HFF-Myc (cell line): ENCODE results near the gene IL20.

Experiments
- DNase-seq: peaks from one replicate; pipeline ENCODE4 v3.0.0-alpha.2; 2011; ENCODE audit warnings: low read depth; ENCODE audit errors: extremely low read depth
- H3K4me3 ChIP-seq: replicated peaks from 2 replicates; pipeline ENCODE4 v1.5.1; 2011; ENCODE audit warnings: low read depth, mild to moderate bottlenecking, control low read depth, low read length
- TF ChIP-seq, protein P1 (sequence below): IDR thresholded peaks from 2 replicates; pipeline ENCODE4 v1.5.1; 2012; ENCODE audit warnings: mild to moderate bottlenecking, low read depth, low read length, control low read depth; ENCODE audit errors: missing control alignments

IL20 gene

DNA sequence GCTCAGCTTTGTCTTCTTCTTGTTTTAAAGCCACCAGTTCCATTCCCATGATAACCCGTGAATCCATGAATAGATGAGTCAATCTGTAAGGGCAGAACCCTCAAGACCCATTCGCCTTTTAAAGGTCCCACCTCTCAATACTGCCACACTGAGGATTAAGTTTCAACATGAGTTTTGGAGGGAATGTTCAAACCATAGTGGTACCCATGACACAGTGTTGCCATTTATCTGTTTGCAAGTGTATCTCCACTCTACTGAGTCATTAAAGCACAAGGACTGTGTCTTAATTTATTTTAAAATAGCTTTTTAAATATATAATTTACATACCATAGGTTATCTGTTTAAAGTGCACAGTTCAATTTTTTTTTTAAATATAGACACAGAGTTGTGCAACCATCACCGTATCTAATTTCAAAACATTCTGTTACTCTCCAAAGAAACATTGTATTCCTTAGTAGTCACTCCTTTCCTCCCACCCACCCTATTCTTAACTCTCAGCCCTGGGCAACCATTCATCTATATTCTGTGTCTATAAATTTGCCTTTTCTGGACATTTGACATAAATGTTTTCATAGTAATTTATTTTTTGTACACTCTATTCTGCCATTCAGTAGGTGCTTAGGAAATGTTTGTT lies 27.0 kb downstream of the IL20 start:
- no peak for DNase-seq
- TF ChIP-seq, protein P1, sequence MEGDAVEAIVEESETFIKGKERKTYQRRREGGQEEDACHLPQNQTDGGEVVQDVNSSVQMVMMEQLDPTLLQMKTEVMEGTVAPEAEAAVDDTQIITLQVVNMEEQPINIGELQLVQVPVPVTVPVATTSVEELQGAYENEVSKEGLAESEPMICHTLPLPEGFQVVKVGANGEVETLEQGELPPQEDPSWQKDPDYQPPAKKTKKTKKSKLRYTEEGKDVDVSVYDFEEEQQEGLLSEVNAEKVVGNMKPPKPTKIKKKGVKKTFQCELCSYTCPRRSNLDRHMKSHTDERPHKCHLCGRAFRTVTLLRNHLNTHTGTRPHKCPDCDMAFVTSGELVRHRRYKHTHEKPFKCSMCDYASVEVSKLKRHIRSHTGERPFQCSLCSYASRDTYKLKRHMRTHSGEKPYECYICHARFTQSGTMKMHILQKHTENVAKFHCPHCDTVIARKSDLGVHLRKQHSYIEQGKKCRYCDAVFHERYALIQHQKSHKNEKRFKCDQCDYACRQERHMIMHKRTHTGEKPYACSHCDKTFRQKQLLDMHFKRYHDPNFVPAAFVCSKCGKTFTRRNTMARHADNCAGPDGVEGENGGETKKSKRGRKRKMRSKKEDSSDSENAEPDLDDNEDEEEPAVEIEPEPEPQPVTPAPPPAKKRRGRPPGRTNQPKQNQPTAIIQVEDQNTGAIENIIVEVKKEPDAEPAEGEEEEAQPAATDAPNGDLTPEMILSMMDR: no peak
- no peak overlapping the region for H3K4me3 ChIP-seq

GRCh38 chr1:206893380-206893779 lies 28.0 kb downstream of the IL20 start:
- H3K4me3 ChIP-seq: no peak overlapping the region
- TF ChIP-seq, protein P1: no peak
- DNase-seq: no peak

- no peak for DNase-seq
- TF ChIP-seq, protein P1: no peak
- H3K4me3 ChIP-seq: no peak overlapping the region
Measured at GRCh38 chr1:206895325-206895724, 29.9 kb downstream of the IL20 start.

DNA sequence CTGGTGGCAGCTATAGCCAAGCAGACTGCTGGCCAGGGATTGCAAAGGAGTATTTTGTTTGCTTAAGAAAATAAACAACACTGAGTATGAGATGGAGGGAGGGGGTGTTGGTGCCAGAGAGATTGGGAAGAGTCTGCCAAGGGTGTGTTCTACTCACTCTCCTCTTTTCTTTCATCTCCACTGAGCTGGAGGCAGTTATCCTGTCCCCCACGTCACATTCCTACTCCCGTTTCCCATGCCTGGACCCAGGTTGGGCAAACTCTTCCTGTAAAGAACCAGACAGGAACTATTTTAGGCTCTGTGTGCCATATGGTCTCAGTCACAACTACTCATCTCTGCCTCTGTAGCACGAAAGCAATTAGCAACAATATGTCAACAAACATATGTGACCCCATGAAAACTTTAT lies 30.4 kb downstream of the IL20 start:
- TF ChIP-seq, protein P1: no peak
- DNase-seq: peak; percentile 93

DNA sequence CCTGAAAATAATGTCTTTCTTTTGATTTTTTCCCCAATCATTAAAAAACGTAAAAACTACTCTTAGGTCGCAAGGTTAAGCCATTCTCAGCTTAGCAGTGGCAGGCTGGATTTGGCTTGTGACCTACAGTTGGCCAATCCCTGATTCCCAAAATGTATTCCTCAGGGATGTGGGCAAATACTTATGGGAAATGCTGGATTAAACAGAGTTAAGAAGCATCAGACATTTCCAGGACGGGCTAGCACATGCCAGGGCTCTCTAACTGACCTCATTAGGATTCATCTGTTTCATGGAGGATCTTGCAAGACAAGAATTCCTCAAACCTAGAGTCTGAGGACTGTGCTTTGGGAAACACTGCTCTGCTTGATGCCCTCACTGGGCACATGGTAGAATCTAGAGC lies 30.8 kb downstream of the IL20 start:
- H3K4me3 ChIP-seq: no peak overlapping the region
- DNase-seq: no peak
- TF ChIP-seq, protein P1: no peak

More for the DNA sequence above, 30.4 kb downstream of the IL20 start:
- H3K4me3 ChIP-seq: no peak overlapping the region

GRCh38 chr1:206897175-206897574 lies 31.8 kb downstream of the IL20 start, which contains the start of gene IL24:
TSS of gene IL24 (plus strand) at chr1:206897443. CDS start at chr1:206897833, 390 bp downstream.
- DNase-seq: no peak
- H3K4me3 ChIP-seq: no peak within 1 kb of the TSS
- TF ChIP-seq, protein P1: no peak
